Endothelial cell of umbilical vein (primary cell): ENCODE data around the gene CPSF2.

Experiments
- CTCF ChIP-seq, 2 donors: IDR thresholded peaks; 1 replicate in 1 of 2; 2 replicates in 1 of 2; pipeline ENCODE4 v1.5.1; 2011; ENCODE audit warnings: low read length in 2 of 2, mild to moderate bottlenecking in 2 of 2, moderate library complexity in 2 of 2, control low read depth in 1 of 2, inconsistent platforms in 1 of 2, low read depth in 1 of 2; ENCODE audit not compliant: insufficient read depth in 1 of 2; ENCODE audit errors: extremely low read depth in 1 of 2
- EZH2 ChIP-seq: IDR thresholded peaks from 2 replicates; pipeline ENCODE4 v1.6.1; 2012; ENCODE audit warnings: borderline replicate concordance, low read depth, mild to moderate bottlenecking, moderate library complexity, low read length, inconsistent platforms; ENCODE audit not compliant: severe bottlenecking
- FOS ChIP-seq: IDR thresholded peaks from 2 replicates; pipeline ENCODE4 v1.6.1; 2011; ENCODE audit warnings: mild to moderate bottlenecking, low read length, moderate library complexity, borderline replicate concordance; ENCODE audit not compliant: insufficient read depth
- GATA2 ChIP-seq: IDR thresholded peaks from 2 replicates; pipeline ENCODE4 v1.7.0; 2011; ENCODE audit warnings: low read depth, mild to moderate bottlenecking, moderate library complexity, mixed read lengths, low read length; ENCODE audit not compliant: insufficient read length, insufficient read depth
- JUN ChIP-seq: IDR thresholded peaks from 2 replicates; pipeline ENCODE4 v1.6.1; 2011; ENCODE audit warnings: borderline replicate concordance, low read depth; ENCODE audit not compliant: insufficient read length, insufficient read depth
- MAX ChIP-seq: IDR thresholded peaks from 2 replicates; pipeline ENCODE4 v1.6.1; 2011; ENCODE audit not compliant: insufficient read depth, insufficient read length
- MYC ChIP-seq: IDR thresholded peaks from one replicate; pipeline ENCODE4 v1.6.1; 2011; ENCODE audit warnings: mild to moderate bottlenecking, low read depth, low read length
- POLR2A ChIP-seq: IDR thresholded peaks from 2 replicates; pipeline ENCODE4 v1.6.1; 2012; ENCODE audit warnings: low read depth, mild to moderate bottlenecking, control low read depth, low read length
- POLR2AphosphoS5 ChIP-seq: IDR thresholded peaks from 2 replicates; pipeline ENCODE4 v1.6.1; 2012; ENCODE audit warnings: low read depth, mild to moderate bottlenecking, control low read depth, low read length, moderate library complexity; ENCODE audit not compliant: insufficient read depth

DNA sequence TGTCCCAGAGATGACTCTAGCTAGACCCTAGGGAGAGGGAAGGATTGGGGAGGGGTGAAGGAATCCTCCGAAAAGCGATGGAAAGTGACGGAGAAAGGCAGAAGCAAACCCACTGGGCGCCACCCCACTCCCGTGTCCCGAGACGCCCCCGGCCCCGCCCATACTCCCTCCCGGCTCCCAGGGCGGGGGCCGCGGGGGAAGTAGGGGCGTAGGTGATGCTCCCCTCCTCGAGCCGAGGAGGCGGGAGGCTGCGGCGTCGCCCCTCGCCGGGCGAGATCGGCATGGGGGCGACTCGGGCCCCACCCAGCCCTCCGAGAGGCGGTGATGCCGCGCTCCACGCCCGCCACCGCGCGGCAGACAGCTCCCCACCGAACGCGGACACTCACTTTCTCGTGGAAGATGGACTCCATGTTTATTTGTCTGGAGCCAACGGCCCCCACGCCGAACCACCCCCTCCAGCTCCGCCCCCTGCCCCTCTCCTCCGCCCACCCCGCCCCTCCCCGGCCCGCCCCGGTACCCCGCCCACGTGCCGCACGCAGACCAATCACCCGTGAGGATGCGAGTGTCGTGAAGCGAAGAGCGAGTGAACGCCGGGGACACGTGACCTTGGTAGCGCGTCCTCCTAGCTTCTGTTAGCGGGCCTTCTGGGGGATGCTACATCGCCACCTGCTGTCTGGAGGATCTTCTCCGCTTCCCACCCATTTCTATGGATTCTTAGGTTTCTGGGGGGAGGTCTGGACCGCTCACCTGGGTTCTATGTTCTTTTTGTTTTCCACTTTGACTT is 15.4 kb upstream of the CPSF2 start, which contains the start of gene ATXN3:
- TF ChIP-seq GATA2 (no peak), POLR2AphosphoS5 (peak; percentile 83), JUN (no peak), CTCF (IDR thresholded peaks at IDR 0.05; ENCODE audit: extremely low read depth in 1 of 2, insufficient read depth in 1 of 2, low read depth in 1 of 2, low read length in 2 of 2) (peak; percentile 69 to 89), EZH2 (no peak), POLR2A (peak; percentile 86), MYC (peak; percentile 45), MAX (peak; percentile 99), FOS (no peak)
